Head of caudate nucleus (tissue), 42 donors: Measurements from ENCODE around the gene TEKT5.

ENCODE experiments used
- DNase-seq, 42 donors: peaks; one replicate each; pipeline versions ENCODE4 v3.0.0 to v3.0.0-alpha.2; 2020 to 2021; ENCODE audit warnings: mixed read lengths in 7 of 42
- intact Hi-C: fragments of 100-400 bp; cut with DNase I; formaldehyde crosslinking; loops from one replicate; pipeline ENCODE4 v1.15.0; 2022

Gene TEKT5

GRCh38 chr16:10694830-10695229, at the start of gene TEKT5:
TSS of gene TEKT5 (minus strand) at chr16:10694930. CDS start at chr16:10694873, 57 bp downstream.
- no peak for DNase-seq
- intact Hi-C loops = no loop called here

GRCh38 chr16:10743610-10744369, 49.1 kb upstream of the TEKT5 start, which contains the start of gene NUBP1:
TSS of gene NUBP1 (plus strand) at chr16:10743842. CDS start at chr16:10743864, 22 bp downstream.
- intact Hi-C loops = loop anchor here (10.0 kb wide), 1 partner anchor 181 kb away; no protein-coding TSS in a partner anchor
- peak; percentile 98 to 100 (median 100) for DNase-seq

GRCh38 chr16:10743227-10743609, 48.5 kb upstream of the TEKT5 start:
- intact Hi-C loops = loop anchor here (10.0 kb wide), 1 partner anchor 182 kb away; no protein-coding TSS in a partner anchor
- peak in 1 of 42 donors; percentile 9 for DNase-seq

- peak in 2 of 42 donors; percentile 36 to 41 for DNase-seq
- intact Hi-C loops = loop anchor here (10.0 kb wide), 1 partner anchor 183 kb away; no protein-coding TSS in a partner anchor
These were observed 47.1 kb upstream of the TEKT5 start for GRCh38 chr16:10741844-10742243.

GRCh38 chr16:10741249-10741648, 46.5 kb upstream of the TEKT5 start:
- DNase-seq = peak in 1 of 42 donors; percentile 27
- intact Hi-C loops = loop anchor here (10.0 kb wide), 1 partner anchor 184 kb away; no protein-coding TSS in a partner anchor

GRCh38 chr16:10740845-10741208, 46.1 kb upstream of the TEKT5 start:
- intact Hi-C loops = loop anchor here (10.0 kb wide), 1 partner anchor 184 kb away; no protein-coding TSS in a partner anchor
- no peak for DNase-seq

GRCh38 chr16:10740000-10740844, 45.5 kb upstream of the TEKT5 start:
- peak in 1 of 42 donors; percentile 32 for DNase-seq
- intact Hi-C loops = loop anchor here (5.0 to 10.0 kb wide), 2 partner anchors 185 to 228 kb away; no protein-coding TSS in a partner anchor

- intact Hi-C loops = loop anchor here (5.0 kb wide), 1 partner anchor 226 kb away; no protein-coding TSS in a partner anchor
These were observed 43.7 kb upstream of the TEKT5 start for GRCh38 chr16:10738231-10739077.

GRCh38 chr16:10737068-10737625, 42.4 kb upstream of the TEKT5 start:
- DNase-seq = peak in 37 of 42 donors; percentile 31 to 88 (median 68)
- intact Hi-C loops = loop anchor here (5.0 kb wide), 1 partner anchor 225 kb away; no protein-coding TSS in a partner anchor

More at GRCh38 chr16:10738231-10739077, 43.7 kb upstream of the TEKT5 start:
- peak in 38 of 42 donors; percentile 39 to 91 (median 75) for DNase-seq

- intact Hi-C loops = loop anchor here (5.0 kb wide), 1 partner anchor 209 kb away; no protein-coding TSS in a partner anchor
- DNase-seq = no peak
These were observed 37.1 kb upstream of the TEKT5 start for GRCh38 chr16:10731790-10732189.

- intact Hi-C loops = loop anchor here (5.0 kb wide), 1 partner anchor 207 kb away; no protein-coding TSS in a partner anchor
- peak; percentile 31 to 90 (median 72) for DNase-seq
These were observed 34.6 kb upstream of the TEKT5 start for GRCh38 chr16:10729104-10730048.

- intact Hi-C loops = no loop called here
- no peak for DNase-seq
These were observed 33.5 kb upstream of the TEKT5 start for GRCh38 chr16:10728003-10728887.

- DNase-seq = no peak
- intact Hi-C loops = no loop called here
These were observed 14.2 kb upstream of the TEKT5 start for GRCh38 chr16:10708969-10709368.

GRCh38 chr16:10699756-10700155, 5.0 kb upstream of the TEKT5 start:
- intact Hi-C loops = no loop called here
- no peak for DNase-seq

GRCh38 chr16:10694306-10694705, 424 bp downstream of the TEKT5 start:
- no peak for DNase-seq
- intact Hi-C loops = no loop called here

- no peak for DNase-seq
- intact Hi-C loops = no loop called here
These were observed 841 bp downstream of the TEKT5 start for GRCh38 chr16:10693889-10694288.
